Liver (tissue), 9 donors: ENCODE measurements around the gene ABCA1. TPM values are rescaled to one million over a fixed set of nuclear protein-coding genes. Genes with fewer than 3 reads are reported as not detected.

Experiments used
- DNase-seq: peaks from one replicate; pipeline ENCODE4 v3.0.0-alpha.2; 2017; ENCODE audit warnings: low spot score
- H3K27ac ChIP-seq, 2 donors: one replicate each; pipeline ENCODE4 v1.7.0; 2013; ENCODE audit warnings: inconsistent platforms in 2 of 2, low read length in 2 of 2, control low read depth in 1 of 2, low read depth in 1 of 2, mild to moderate bottlenecking in 1 of 2
- H3K27me3 ChIP-seq, 4 donors: one replicate each; pipeline versions ENCODE4 v1.6.1 to v1.7.0; 2013; ENCODE audit warnings: low read length in 3 of 4, inconsistent platforms in 1 of 4, mild to moderate bottlenecking in 1 of 4, moderate library complexity in 1 of 4; ENCODE audit not compliant: control insufficient read depth in 4 of 4, insufficient read depth in 4 of 4
- H3K36me3 ChIP-seq, 4 donors: one replicate each; pipeline versions ENCODE4 v1.6.1 to v1.7.0; 2013; ENCODE audit warnings: low read length in 3 of 4, mild to moderate bottlenecking in 3 of 4, low read depth in 1 of 4, moderate library complexity in 1 of 4; ENCODE audit not compliant: control insufficient read depth in 4 of 4, insufficient read depth in 3 of 4
- H3K4me1 ChIP-seq, 4 donors: one replicate each; pipeline versions ENCODE4 v1.6.1 to v1.7.0; 2013; ENCODE audit warnings: low read length in 3 of 4, mild to moderate bottlenecking in 3 of 4, moderate library complexity in 1 of 4; ENCODE audit not compliant: control insufficient read depth in 4 of 4, insufficient read depth in 4 of 4
- H3K4me3 ChIP-seq, 3 donors: one replicate each; pipeline versions ENCODE4 v1.6.1 to v1.7.0; 2013; ENCODE audit warnings: low read length in 3 of 3, control low read depth in 1 of 3, low read depth in 1 of 3, mild to moderate bottlenecking in 1 of 3
- H3K9ac ChIP-seq, 2 donors: one replicate each; pipeline ENCODE4 v1.7.0; 2013; ENCODE audit warnings: low read length in 2 of 2, mild to moderate bottlenecking in 2 of 2, moderate library complexity in 2 of 2, control low read depth in 1 of 2, low read depth in 1 of 2
- H3K9me3 ChIP-seq, 4 donors: one replicate each; pipeline versions ENCODE4 v1.6.1 to v1.7.0; 2013; ENCODE audit warnings: low read length in 3 of 4; ENCODE audit not compliant: control insufficient read depth in 4 of 4
- FOXA1 ChIP-seq: IDR thresholded peaks from 2 replicates; pipeline ENCODE4 v1.6.1; 2016; ENCODE audit warnings: antibody characterized with exemption
- GABPA ChIP-seq, 2 donors: IDR thresholded peaks in 1 of 2; conservative IDR thresholded peaks in 1 of 2; 2 replicates each; pipeline ENCODE4 v1.6.1; 2016; ENCODE audit warnings: antibody characterized with exemption in 2 of 2, mild to moderate bottlenecking in 1 of 2, moderate library complexity in 1 of 2
- HNF4A ChIP-seq, 2 donors: conservative IDR thresholded peaks; 2 replicates each; pipeline ENCODE4 v1.6.1; 2016; ENCODE audit warnings: antibody characterized with exemption in 2 of 2, mild to moderate bottlenecking in 2 of 2
- HNF4G ChIP-seq: IDR thresholded peaks from 2 replicates; pipeline ENCODE4 v1.6.1; 2016; ENCODE audit warnings: antibody characterized with exemption
- NR2F2 ChIP-seq: IDR thresholded peaks from 2 replicates; pipeline ENCODE4 v1.6.1; 2016; ENCODE audit warnings: antibody characterized with exemption
- RAD21 ChIP-seq, 2 donors: IDR thresholded peaks; 2 replicates each; pipeline ENCODE4 v1.6.1; 2016; ENCODE audit warnings: antibody characterized with exemption in 2 of 2, mild to moderate bottlenecking in 2 of 2
- RXRA ChIP-seq, 2 donors: IDR thresholded peaks; 2 replicates each; pipeline ENCODE4 v1.6.1; 2017 to 2018; ENCODE audit warnings: antibody characterized with exemption in 2 of 2, mild to moderate bottlenecking in 1 of 2
- TAF1 ChIP-seq: conservative IDR thresholded peaks from 2 replicates; pipeline ENCODE4 v1.6.1; 2016; ENCODE audit warnings: antibody characterized with exemption, mild to moderate bottlenecking
- YY1 ChIP-seq: IDR thresholded peaks from 2 replicates; pipeline ENCODE4 v1.6.1; 2016; ENCODE audit warnings: antibody characterized with exemption, mild to moderate bottlenecking
- WGBS: extraction: QIAGEN DNeasy Blood & Tissue Kit; methylation state at CpG from one replicate; pipeline ENCODE4 v1.1.7; 2013; 5-methylcytosine and 5-hydroxymethylcytosine counted together
- polyA plus RNA-seq, 2 donors: library from polyadenylated mRNA; stranded (reverse) in 1 of 2; unstranded in 1 of 2; fragments of 200-250 nt in 1 of 2; fragments of >200 nt in 1 of 2; fragmentation: Nextera tagmentation in 1 of 2; extraction: Ambion mirVana in 1 of 2; gene quantifications; one replicate each; pipeline versions ENCODE4 v1.2.1 to v1.2.3, GENCODE V29; 2013 to 2015
- total RNA-seq, 2 donors: library from RNA; depleted of rRNA; stranded (reverse); fragments of >200 nt; gene quantifications; one replicate each; pipeline ENCODE4 v1.2.3, GENCODE V29; 2014
- TF ChIP-seq, protein P1 (sequence below): IDR thresholded peaks from 2 replicates; pipeline ENCODE4 v1.6.1; 2016; ENCODE audit warnings: antibody characterized with exemption
- TF ChIP-seq, protein P2 (sequence below): fragments of 150-350 bp; IDR thresholded peaks from 2 replicates; pipeline ENCODE4 v1.5.1; 2017; ENCODE audit warnings: improper control_type of control experiment, low read depth, low read length; ENCODE audit not compliant: missing input control
- TF ChIP-seq, protein P3 (sequence below): IDR thresholded peaks from 2 replicates; pipeline ENCODE4 v1.6.1; 2016; ENCODE audit warnings: antibody characterized with exemption
- donor health status: healthy.
- donor health status: healthy.
- donor health status: healthy.
- donor health status: healthy.
- donor health status: healthy.

Gene ABCA1
- total and polyA plus RNA-seq, 4 donors: 15.4 to 223 (median 62.9) TPM

DNA sequence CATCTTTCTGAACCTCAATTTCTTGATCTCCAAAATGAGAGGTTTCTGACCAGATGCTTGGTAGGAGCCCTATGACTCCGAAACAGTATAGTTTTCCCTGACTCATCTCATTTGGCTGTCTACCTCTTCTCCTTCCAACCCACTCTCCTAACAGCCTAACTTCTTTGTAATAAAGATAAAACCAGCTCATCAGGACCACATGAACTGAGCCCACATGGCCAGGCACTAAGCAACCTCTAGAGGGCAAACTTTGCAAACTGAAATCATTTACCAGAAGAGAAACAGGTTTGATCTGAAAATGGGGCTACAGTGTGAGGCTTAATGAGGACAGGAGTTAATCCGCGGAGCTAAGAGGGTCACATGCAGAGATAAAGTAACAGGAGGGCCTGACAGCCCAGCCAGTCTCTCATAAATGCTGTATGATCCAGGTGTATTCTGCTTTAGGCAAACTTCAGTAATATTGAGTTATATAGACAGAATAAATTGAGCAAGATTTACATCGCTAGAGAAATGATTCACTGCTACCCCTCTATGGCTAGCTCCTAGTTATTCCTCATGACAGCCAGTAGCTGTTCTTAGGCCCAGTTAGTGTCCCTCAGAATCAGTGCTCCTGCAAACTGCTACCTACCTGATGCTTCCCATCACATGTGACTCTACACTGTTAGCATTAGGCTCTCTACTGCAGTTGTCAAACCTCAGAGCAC lies 64.6 kb downstream of the ABCA1 start:
- Histone ChIP-seq H3K27me3 (no peaks in the 10 kb centered on the region), H3K4me1 (peaks cover 5 to 56% (median 34%) of the 10 kb centered on the region in 4 donors), H3K4me3 (no peak overlapping the region), H3K9ac (no peak overlapping the region), H3K9me3 (no peaks in the 10 kb centered on the region), H3K36me3 (peaks cover 0 to 49% (median 29%) of the 10 kb centered on the region in 4 donors), H3K27ac (peak overlapping the region; percentile 14 to 64)
- no peak for DNase-seq
- 39% methylated on average over 4 of the region's 4 CpGs for WGBS
- TF ChIP-seq, protein P1, sequence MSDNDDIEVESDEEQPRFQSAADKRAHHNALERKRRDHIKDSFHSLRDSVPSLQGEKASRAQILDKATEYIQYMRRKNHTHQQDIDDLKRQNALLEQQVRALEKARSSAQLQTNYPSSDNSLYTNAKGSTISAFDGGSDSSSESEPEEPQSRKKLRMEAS: peak; percentile 54
- TF ChIP-seq, protein P2, sequence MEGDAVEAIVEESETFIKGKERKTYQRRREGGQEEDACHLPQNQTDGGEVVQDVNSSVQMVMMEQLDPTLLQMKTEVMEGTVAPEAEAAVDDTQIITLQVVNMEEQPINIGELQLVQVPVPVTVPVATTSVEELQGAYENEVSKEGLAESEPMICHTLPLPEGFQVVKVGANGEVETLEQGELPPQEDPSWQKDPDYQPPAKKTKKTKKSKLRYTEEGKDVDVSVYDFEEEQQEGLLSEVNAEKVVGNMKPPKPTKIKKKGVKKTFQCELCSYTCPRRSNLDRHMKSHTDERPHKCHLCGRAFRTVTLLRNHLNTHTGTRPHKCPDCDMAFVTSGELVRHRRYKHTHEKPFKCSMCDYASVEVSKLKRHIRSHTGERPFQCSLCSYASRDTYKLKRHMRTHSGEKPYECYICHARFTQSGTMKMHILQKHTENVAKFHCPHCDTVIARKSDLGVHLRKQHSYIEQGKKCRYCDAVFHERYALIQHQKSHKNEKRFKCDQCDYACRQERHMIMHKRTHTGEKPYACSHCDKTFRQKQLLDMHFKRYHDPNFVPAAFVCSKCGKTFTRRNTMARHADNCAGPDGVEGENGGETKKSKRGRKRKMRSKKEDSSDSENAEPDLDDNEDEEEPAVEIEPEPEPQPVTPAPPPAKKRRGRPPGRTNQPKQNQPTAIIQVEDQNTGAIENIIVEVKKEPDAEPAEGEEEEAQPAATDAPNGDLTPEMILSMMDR: peak; percentile 72
- TF ChIP-seq GABPA (IDR thresholded peaks at IDR 0.05 in 1 of 2, conservative IDR thresholded peaks at IDR 0.05 in 1 of 2) (no peak), RXRA (IDR thresholded peaks at IDR 0.05) (peak in 1 of 2 donors; percentile 22), HNF4G (no peak), YY1 (peak; percentile 27), RAD21 (IDR thresholded peaks at IDR 0.05) (peak; percentile 83 to 88)

DNA sequence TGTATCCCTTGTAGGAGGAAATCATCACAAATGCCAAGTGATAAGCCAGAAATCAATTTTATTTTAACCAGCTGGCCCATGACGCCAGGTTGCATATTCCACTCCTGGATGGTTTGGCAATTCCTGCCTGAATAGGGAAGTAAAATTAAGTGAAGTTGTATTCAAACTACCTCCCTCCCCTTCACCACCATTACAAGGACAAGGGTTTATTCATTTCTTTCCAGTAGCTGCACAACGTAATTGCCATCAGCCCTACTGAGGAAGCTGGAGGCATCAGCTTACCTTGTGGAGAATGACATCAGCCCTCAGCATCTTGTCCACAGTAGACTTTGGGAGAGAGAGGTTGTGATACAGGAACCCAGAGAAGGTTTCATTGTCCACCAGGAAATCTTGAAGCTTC lies 66.6 kb downstream of the ABCA1 start:
- DNase-seq: no peak
- no peak overlapping the region for H3K9ac ChIP-seq
- H3K4me3 ChIP-seq: no peak overlapping the region
- peak overlapping the region in 1 of 2 donors; percentile 17 for H3K27ac ChIP-seq
- peaks cover 2 to 54% (median 31%) of the 10 kb centered on the region in 4 donors for H3K36me3 ChIP-seq
- no peak for TF ChIP-seq TAF1
- TF ChIP-seq, protein P3, sequence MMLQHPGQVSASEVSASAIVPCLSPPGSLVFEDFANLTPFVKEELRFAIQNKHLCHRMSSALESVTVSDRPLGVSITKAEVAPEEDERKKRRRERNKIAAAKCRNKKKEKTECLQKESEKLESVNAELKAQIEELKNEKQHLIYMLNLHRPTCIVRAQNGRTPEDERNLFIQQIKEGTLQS: no peak
- TF ChIP-seq, protein P1: no peak
- peak in 1 of 2 donors; percentile 23 for TF ChIP-seq RXRA (IDR thresholded peaks at IDR 0.05)
- no peak for TF ChIP-seq FOXA1
- peak in 1 of 2 donors; percentile 13 for TF ChIP-seq HNF4A (conservative IDR thresholded peaks at IDR 0.05)
- WGBS: 26% methylated on average over 2 of the region's 2 CpGs
- H3K4me1 ChIP-seq: peaks cover 5 to 50% (median 29%) of the 10 kb centered on the region in 4 donors
- no peaks in the 10 kb centered on the region for H3K9me3 ChIP-seq
- H3K27me3 ChIP-seq: no peaks in the 10 kb centered on the region

DNA sequence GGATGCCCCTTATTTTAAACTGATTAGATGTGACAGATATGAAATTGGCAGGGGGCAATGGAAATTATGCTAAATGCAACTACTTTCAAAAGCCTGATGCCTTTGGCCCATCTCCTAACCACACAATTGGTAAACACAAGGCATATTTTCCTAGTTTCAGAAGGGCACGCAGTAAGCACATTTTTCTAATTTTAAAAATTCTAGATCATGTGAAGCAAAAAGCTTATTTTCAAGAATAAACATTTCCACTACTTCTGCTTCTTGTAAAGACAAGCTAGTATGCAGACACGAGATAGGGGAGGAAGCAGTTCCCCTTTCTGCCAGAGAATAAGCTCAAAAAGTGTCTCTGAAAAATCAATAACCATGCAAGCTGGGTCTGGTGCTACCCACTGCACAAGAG lies 67.7 kb downstream of the ABCA1 start:
- H3K4me1 ChIP-seq: peaks cover 7 to 50% (median 28%) of the 10 kb centered on the region in 4 donors
- H3K27ac ChIP-seq: peak overlapping the region; percentile 14 to 17
- 27% methylated on average over 2 of the region's 2 CpGs for WGBS
- H3K9me3 ChIP-seq: no peaks in the 10 kb centered on the region
- H3K27me3 ChIP-seq: no peaks in the 10 kb centered on the region
- DNase-seq: no peak
- peaks cover 5 to 56% (median 38%) of the 10 kb centered on the region in 4 donors for H3K36me3 ChIP-seq
- TF ChIP-seq, protein P1: no peak
- TF ChIP-seq NR2F2: no peak
- TF ChIP-seq, protein P3: no peak
- peak in 1 of 2 donors; percentile 39 for TF ChIP-seq RXRA (IDR thresholded peaks at IDR 0.05)
- peak in 1 of 2 donors; percentile 22 for TF ChIP-seq RAD21 (IDR thresholded peaks at IDR 0.05)
- H3K4me3 ChIP-seq: no peak overlapping the region
- H3K9ac ChIP-seq: no peak overlapping the region
